Gastrocnemius medialis (tissue), 4 donors: Measurements from ENCODE around the gene MAD1L1. TPM values are rescaled to one million over a fixed set of nuclear protein-coding genes. Genes with fewer than 3 reads are reported as not detected.

Experiments used
- ATAC-seq, 2 donors: fragments of 150-250 bp; one replicate each; pipeline ENCODE4 v1.9.1; 2016
- DNase-seq, 2 donors: peaks; one replicate each; pipeline ENCODE4 v3.0.0-alpha.2; 2019
- H3K27ac ChIP-seq, 4 donors: fragments of 200-600 bp; sonication (generic); 1 replicate in 1 of 4; 2 replicates in 3 of 4; pipeline ENCODE4 v1.5.1; 2016 to 2018; ENCODE audit warnings: mild to moderate bottlenecking in 2 of 4, moderate library complexity in 1 of 4
- H3K27me3 ChIP-seq, 3 donors: fragments of 200-600 bp; sonication (generic) in 2 of 3; 1 replicate in 1 of 3; 2 replicates in 2 of 3; pipeline versions ENCODE4 v1.5.1 to v1.6.0; 2016 to 2019; ENCODE audit warnings: mild to moderate bottlenecking in 1 of 3, moderate library complexity in 1 of 3
- H3K36me3 ChIP-seq, 2 donors: fragments of 200-600 bp; sonication (generic) in 1 of 2; one replicate each; pipeline ENCODE4 v1.5.1; 2017 to 2018
- H3K4me1 ChIP-seq, 2 donors: fragments of 200-600 bp; sonication (generic) in 1 of 2; one replicate each; pipeline ENCODE4 v1.5.1; 2016 to 2017; ENCODE audit warnings: mild to moderate bottlenecking in 2 of 2
- H3K4me3 ChIP-seq, 4 donors: fragments of 200-600 bp; sonication (generic) in 3 of 4; 1 replicate in 1 of 4; 2 replicates in 3 of 4; pipeline ENCODE4 v1.5.1; 2016 to 2019; ENCODE audit warnings: mild to moderate bottlenecking in 2 of 4
- H3K9me3 ChIP-seq, 3 donors: fragments of 200-600 bp; sonication (generic) in 2 of 3; 1 replicate in 1 of 3; 2 replicates in 2 of 3; pipeline ENCODE4 v1.5.1; 2016 to 2019
- CTCF ChIP-seq, 5 experiments: fragments of 450-650 bp in 3 of 5; fragments of 200-600 bp in 2 of 5; sonication (generic) in 2 of 5; IDR thresholded peaks in 4 of 5; conservative IDR thresholded peaks in 1 of 5; 1 replicate in 4 of 5; 2 replicates in 1 of 5; pipeline ENCODE4 v1.5.1; 2016 to 2019; ENCODE audit warnings: antibody characterized with exemption in 5 of 5, mild to moderate bottlenecking in 3 of 5, moderate library complexity in 3 of 5
- POLR2A ChIP-seq, 2 donors: fragments of 450-650 bp; IDR thresholded peaks; one replicate each; pipeline ENCODE4 v1.6.1; 2017; ENCODE audit warnings: antibody characterized with exemption in 2 of 2, mild to moderate bottlenecking in 2 of 2, moderate library complexity in 2 of 2
- in situ Hi-C, 4 donors: fragments of 200-750 bp; cut with MboI; loops; one replicate each; pipeline versions ENCODE4 v1.15.0 to v1.8.0; 2017; ENCODE audit warnings: low sequenced_read_pairs in 4 of 4
- intact Hi-C: fragments of 100-400 bp; cut with DNase I; formaldehyde crosslinking; loops from one replicate; pipeline ENCODE4 v1.15.1; 2023; ENCODE audit warnings: low total_unique reads
- total RNA-seq, 4 donors: library from RNA; depleted of rRNA; stranded (reverse); fragments of >200 nt; gene quantifications; one replicate each; pipeline versions ENCODE4 v1.1.0 to v1.2.3, GENCODE V29; 2016

MAD1L1 gene
- total RNA-seq, 4 donors from 2014 or later = 19.7 to 32.4 (median 22.7) TPM

- Histone ChIP-seq H3K36me3 (no peaks in the 10 kb centered on the region), H3K9me3 (no peaks in the 10 kb centered on the region), H3K4me3 (no peak overlapping the region), H3K27me3 (no peaks in the 10 kb centered on the region), H3K27ac (no peak overlapping the region), H3K4me1 (no peaks in the 10 kb centered on the region)
- TF ChIP-seq POLR2A (IDR thresholded peaks at IDR 0.05) (no peak), CTCF (IDR thresholded peaks at IDR 0.05 in 4 of 5, conservative IDR thresholded peaks at IDR 0.05 in 1 of 5) (no peak)
- in situ Hi-C loops = no loop called here
- intact Hi-C loops = no loop called here
- DNase-seq (no peak), ATAC-seq (no peak)
Observed at GRCh38 chr7:2279896-2280295, 47.2 kb upstream of the MAD1L1 start.

GRCh38 chr7:2278026-2278425 lies 45.3 kb upstream of the MAD1L1 start:
- in situ Hi-C loops = no loop called here
- TF ChIP-seq CTCF (IDR thresholded peaks at IDR 0.05 in 4 of 5, conservative IDR thresholded peaks at IDR 0.05 in 1 of 5) (no peak), POLR2A (IDR thresholded peaks at IDR 0.05) (no peak)
- intact Hi-C loops = no loop called here
- Histone ChIP-seq H3K9me3 (no peaks in the 10 kb centered on the region), H3K27me3 (no peaks in the 10 kb centered on the region), H3K36me3 (no peaks in the 10 kb centered on the region), H3K4me3 (no peak overlapping the region), H3K27ac (no peak overlapping the region), H3K4me1 (no peaks in the 10 kb centered on the region)
- DNase-seq (no peak), ATAC-seq (no peak)

GRCh38 chr7:2276107-2276506 lies 43.4 kb upstream of the MAD1L1 start:
- Histone ChIP-seq H3K4me1 (no peaks in the 10 kb centered on the region), H3K36me3 (no peaks in the 10 kb centered on the region), H3K4me3 (no peak overlapping the region), H3K27ac (no peak overlapping the region), H3K9me3 (no peaks in the 10 kb centered on the region), H3K27me3 (no peaks in the 10 kb centered on the region)
- TF ChIP-seq CTCF (IDR thresholded peaks at IDR 0.05 in 4 of 5, conservative IDR thresholded peaks at IDR 0.05 in 1 of 5) = no peak
- no peak for TF ChIP-seq POLR2A (IDR thresholded peaks at IDR 0.05)
- intact Hi-C loops (no loop called here), in situ Hi-C loops (no loop called here)
- ATAC-seq = no peak
- no peak for DNase-seq

- no peak overlapping the region for H3K4me3 ChIP-seq
- no peak for DNase-seq
- ATAC-seq = no peak
- intact Hi-C loops (no loop called here), in situ Hi-C loops (no loop called here)
- no peak overlapping the region for H3K27ac ChIP-seq
- TF ChIP-seq CTCF (IDR thresholded peaks at IDR 0.05 in 4 of 5, conservative IDR thresholded peaks at IDR 0.05 in 1 of 5) (no peak), POLR2A (IDR thresholded peaks at IDR 0.05) (no peak)
- H3K36me3 ChIP-seq = no peaks in the 10 kb centered on the region
- no peaks in the 10 kb centered on the region for H3K4me1 ChIP-seq
- no peaks in the 10 kb centered on the region for H3K9me3 ChIP-seq
- H3K27me3 ChIP-seq = no peaks in the 10 kb centered on the region
Observed at GRCh38 chr7:2275101-2275500, 42.4 kb upstream of the MAD1L1 start.

GRCh38 chr7:2274666-2275065 lies 41.9 kb upstream of the MAD1L1 start:
- Histone ChIP-seq H3K27ac (no peak overlapping the region), H3K36me3 (no peaks in the 10 kb centered on the region), H3K4me3 (no peak overlapping the region), H3K27me3 (no peaks in the 10 kb centered on the region), H3K4me1 (no peaks in the 10 kb centered on the region), H3K9me3 (no peaks in the 10 kb centered on the region)
- in situ Hi-C loops = no loop called here
- TF ChIP-seq CTCF (IDR thresholded peaks at IDR 0.05 in 4 of 5, conservative IDR thresholded peaks at IDR 0.05 in 1 of 5) = no peak
- no peak for TF ChIP-seq POLR2A (IDR thresholded peaks at IDR 0.05)
- intact Hi-C loops = no loop called here
- no peak for DNase-seq
- ATAC-seq = no peak
